DMS79 (cell line): ENCODE data around the gene RAB27B.
"Not testable (repeated sequence)": the region's sequence is repeated elsewhere in the genome, so short reads cannot be mapped to it uniquely, and the experiment has no call there.

Experiments
- DNase-seq: peaks from one replicate; lab custom pipeline; 2025; lab: John Stamatoyannopoulos, UW

RAB27B gene

GRCh38 chr18:54815086-54815485 is 13.2 kb upstream of the RAB27B start:
- DNase-seq: no peak

- not testable (repeated sequence) for DNase-seq
Measured at GRCh38 chr18:54820785-54821275, 7.4 kb upstream of the RAB27B start.

GRCh38 chr18:54822872-54823845 is 5.1 kb upstream of the RAB27B start:
- DNase-seq: no peak

- no peak for DNase-seq
Measured at GRCh38 chr18:54824761-54825160, 3.5 kb upstream of the RAB27B start.

GRCh38 chr18:54825601-54826344 is 2.5 kb upstream of the RAB27B start:
- DNase-seq: no peak

- no peak for DNase-seq
Measured at GRCh38 chr18:54828986-54829385, 709 bp downstream of the RAB27B start.

GRCh38 chr18:54829856-54830255 is 1.6 kb downstream of the RAB27B start:
- no peak for DNase-seq

GRCh38 chr18:54830260-54830659 is 2.0 kb downstream of the RAB27B start:
- DNase-seq: no peak

- DNase-seq: no peak
Measured at GRCh38 chr18:54830866-54831265, 2.6 kb downstream of the RAB27B start.

- no peak for DNase-seq
Measured at GRCh38 chr18:54835944-54836343, 7.7 kb downstream of the RAB27B start.

- DNase-seq: no peak
Measured at GRCh38 chr18:54843314-54843713, 15.0 kb downstream of the RAB27B start.

- DNase-seq: no peak
Measured at GRCh38 chr18:54845787-54846186, 17.5 kb downstream of the RAB27B start.

GRCh38 chr18:54848121-54848520 is 19.8 kb downstream of the RAB27B start:
- no peak for DNase-seq

GRCh38 chr18:54849683-54850082 is 21.4 kb downstream of the RAB27B start:
- DNase-seq: no peak

GRCh38 chr18:54850598-54850997 is 22.3 kb downstream of the RAB27B start:
- no peak for DNase-seq

- no peak for DNase-seq
Measured at GRCh38 chr18:54852780-54853675, 24.8 kb downstream of the RAB27B start.

GRCh38 chr18:54855050-54855449 is 26.8 kb downstream of the RAB27B start:
- not testable (repeated sequence) for DNase-seq

GRCh38 chr18:54856105-54856646 is 27.9 kb downstream of the RAB27B start:
- no peak for DNase-seq

- DNase-seq: no peak
Measured at GRCh38 chr18:54857499-54857898, 29.2 kb downstream of the RAB27B start.

GRCh38 chr18:54859667-54860421 is 31.6 kb downstream of the RAB27B start:
- DNase-seq: no peak

- DNase-seq: no peak
Measured at GRCh38 chr18:54860941-54861340, 32.7 kb downstream of the RAB27B start.
